ENCODE results near the gene TCOF1.

The TCOF1 gene

GRCh38 chr5:150326707-150327106 lies 30.8 kb upstream of the TCOF1 start:
- no peak for DNase-seq

- DNase-seq = no peak
Measured at GRCh38 chr5:150327139-150327538, 30.4 kb upstream of the TCOF1 start.

DNA sequence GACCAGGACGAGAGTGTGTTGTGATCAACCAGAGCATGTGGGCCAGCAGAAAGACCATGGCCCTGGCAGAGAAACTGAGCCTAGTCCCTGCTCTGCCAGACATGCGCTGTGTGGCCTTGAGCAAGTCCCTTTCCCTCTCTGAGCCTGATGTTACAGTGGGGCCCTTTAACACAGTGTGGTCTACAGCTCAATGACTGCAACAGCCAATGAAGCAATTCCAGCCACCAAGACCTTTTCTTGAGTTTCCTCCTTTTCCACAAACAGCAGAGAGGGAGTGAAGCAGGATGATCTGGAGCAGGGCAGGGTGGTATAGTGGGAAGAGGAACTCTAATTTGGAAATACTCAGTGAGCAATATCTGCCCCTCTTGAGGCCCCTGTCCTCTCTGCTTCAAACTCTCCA lies 29.0 kb upstream of the TCOF1 start:
- DNase-seq = no peak

DNA sequence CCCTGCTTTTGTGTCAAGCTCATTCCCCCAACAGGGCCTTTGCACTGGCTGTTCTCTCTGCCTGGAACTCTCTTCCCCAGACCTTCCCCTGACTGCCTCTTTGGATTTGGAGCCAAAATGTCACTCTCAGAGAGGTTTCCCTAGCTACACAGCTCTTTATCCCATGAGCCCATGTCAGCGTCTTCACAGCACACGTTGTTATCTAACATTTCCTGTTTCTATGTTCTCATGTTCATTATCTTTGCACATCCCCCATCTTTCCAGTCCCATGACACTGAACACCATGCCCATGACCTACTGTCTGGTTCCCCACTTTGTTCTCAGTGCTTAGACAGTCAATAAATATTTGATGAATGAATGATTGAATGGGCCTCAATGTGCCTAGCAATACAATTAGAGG lies 28.5 kb upstream of the TCOF1 start:
- no peak for DNase-seq

DNA sequence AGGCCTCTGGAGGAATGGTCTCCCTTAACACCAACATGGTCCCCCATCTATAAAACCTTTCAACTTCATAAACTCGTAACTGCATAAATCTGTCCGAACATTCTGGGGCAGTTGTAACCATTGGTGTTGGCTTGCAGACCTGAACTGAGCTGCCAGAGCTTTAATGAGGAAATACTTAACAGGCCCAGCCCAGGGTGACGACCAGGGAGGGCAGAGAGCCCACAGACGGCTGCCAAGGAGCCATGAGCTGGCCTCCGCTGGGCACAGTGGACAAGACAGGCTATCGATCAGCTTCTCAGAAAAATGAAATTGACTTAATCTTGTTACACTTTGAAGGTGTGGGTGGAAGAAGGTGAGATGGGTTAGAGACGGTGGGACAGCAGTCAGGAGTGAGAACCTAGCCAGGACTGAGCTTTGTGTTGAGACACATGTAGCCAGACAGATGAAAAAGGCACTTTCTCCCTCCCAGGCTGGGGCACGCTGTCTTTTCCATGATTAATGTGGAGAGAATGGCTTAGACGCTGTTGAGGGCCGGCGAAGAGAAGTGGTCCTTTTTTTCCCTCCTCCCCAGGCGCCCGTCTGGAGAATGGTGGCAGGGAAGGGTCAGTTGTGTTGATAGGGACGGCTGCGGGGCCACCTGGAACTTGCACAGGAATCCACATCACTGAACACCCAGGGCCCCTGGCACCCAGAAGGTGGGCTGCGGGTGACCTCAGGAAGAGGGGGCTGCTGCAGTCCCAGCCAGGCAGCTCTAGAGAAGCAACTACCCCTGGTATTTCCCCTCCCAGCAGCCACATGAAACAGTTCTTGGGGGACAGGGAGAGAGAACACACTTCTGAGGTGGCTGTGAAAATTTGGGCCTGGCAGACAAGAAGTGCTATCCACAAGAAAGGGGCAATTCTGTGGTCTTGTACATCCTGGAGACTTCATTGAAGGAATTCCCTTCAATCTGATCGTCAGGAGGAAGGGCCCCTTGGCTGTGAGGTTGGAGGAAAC lies 27.3 kb upstream of the TCOF1 start:
- DNase-seq = no peak

DNA sequence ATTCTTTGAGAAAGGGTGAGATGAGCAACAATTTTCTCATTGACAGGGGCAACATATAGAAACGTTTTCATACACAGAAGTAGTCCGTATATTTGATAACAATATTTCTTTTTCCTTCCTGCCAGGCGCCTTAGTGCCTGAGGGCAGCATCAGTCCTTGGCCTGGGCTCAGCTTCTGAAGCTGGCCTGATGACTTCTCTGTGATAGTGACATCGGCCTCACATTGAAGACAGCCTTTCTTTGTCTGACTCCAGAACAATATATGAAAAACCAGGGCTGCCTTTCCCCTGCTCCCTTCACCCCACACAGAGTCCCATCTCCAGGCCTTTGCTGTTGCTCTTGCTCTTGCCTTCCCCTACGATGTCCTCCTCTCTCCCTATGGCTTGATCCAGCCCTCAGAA lies 24.1 kb upstream of the TCOF1 start:
- DNase-seq = no peak

DNA sequence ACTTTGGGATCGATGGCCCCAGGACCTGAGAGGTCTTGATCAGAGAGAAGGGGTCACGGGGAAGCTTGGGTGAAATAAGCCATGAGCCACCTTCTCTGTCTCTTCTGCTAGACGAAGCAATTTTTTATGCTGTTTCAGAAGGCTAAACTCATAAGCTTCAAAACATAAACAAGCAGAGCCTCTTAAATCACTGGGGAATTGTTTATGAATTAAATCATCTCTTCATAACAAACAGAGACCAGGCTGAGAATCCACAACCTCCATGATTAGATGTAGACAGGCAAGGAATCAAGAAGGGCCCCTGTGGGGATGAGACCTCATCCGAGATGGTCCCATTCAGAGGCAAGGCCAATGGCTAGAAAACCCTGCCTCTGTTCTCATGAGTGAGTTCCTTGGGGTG lies 21.7 kb upstream of the TCOF1 start:
- no peak for DNase-seq

DNA sequence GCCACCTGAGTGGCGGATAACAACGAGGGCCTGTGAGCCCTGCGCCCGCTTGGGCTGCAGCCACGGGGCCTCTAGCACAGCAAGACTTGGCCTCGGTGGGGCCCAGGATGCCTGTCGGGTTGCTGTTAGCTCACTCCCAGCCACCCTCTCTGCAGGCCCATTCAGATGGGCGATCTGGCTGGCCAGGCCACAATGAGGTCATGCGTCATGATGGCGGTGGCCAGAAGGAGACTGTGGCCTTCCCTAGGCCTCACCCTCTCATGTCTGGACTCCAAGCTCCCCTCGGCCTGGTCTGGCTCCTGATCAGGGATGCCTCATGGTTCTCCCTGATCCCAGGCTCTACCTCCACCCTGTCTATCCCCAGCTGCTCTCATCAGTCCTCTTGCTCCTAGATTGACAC lies 19.0 kb upstream of the TCOF1 start:
- DNase-seq = no peak

- no peak for DNase-seq
Measured at GRCh38 chr5:150339165-150339564, 18.3 kb upstream of the TCOF1 start.

DNA sequence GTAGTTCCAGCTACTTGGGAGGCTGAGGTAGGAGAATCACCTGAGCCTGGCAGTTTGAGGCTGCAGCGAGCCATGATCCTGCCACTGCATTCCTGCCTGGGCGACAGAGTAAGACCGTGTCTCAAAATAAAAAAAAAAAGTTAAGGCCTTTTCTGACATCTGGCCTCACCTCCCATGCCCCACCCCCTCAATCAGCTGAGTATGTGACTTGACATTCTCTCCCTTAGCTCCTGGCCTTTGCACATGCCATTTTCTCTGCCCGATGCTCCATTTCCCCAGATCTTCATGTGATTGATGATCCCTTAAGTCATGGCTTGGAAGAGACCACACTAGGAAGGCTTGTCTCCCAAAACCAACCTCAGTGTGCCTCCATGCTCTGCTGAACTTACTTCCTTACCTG lies 17.7 kb upstream of the TCOF1 start:
- no peak for DNase-seq

DNA sequence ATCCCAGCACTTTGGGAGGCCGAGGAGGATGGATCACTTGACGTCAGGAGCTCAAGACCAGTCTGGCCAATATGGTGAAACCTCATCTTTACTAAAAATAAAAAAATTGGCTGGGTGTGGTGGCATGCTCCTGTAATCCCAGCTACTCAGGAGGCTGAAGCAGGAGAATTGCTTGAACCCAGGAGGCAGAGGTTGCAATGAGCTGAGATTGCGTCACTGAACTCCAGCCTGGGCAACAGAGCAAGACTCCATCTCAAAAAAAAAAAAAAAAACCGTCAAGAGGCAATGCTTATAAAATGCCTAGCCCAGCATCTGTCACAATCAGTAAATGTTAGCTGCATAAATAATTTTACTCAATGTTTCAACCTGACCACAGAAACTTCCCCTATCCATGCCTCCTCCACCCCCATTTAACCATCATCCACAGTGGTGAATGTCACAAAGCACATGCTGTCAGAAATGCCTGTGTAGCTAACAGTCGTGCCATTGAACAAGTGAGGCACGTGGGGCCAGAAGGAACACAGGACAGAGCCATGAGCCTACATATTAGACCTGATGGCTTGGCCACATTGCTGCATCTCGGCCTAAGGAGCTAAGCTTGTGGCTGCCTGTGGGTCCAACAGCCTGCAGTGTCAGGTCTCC lies 16.8 kb upstream of the TCOF1 start:
- no peak for DNase-seq

DNA sequence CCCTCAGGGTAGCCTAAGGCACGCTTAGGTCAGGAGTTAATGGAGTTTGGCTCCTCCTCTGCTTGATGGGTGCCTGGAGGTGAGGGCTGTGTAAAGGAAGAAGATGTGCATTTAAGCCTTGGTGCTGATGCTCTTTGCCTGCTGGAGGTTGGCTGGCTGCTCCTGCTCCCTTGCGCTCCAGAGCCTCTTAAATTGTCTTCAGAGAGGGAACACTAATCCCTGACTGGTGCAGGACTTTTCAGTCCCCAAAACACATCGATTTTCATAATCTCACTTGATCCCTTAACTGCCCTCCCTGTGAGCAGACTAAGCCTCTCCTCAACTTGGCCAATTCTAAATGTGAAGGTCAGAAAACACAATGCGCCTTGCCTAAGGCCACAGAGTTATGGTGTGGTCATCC lies 16.2 kb upstream of the TCOF1 start:
- DNase-seq = no peak

DNA sequence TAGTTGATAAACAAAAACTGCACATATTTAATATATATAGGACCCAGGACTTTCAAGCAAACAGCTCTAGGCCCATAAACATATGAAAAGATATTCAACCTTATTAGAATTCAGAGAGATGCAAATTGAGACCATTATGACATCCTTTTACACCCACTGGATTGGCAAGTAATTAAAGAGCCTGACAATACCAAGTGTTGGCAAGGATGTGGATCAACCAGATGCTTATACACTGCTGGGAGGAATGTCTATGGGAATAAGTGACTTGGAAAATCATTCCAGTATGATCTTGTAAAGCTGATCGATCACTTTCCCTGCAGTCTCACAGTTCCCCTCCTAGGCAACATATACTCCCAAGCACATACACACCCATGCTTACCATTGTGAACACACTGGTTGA lies 15.5 kb upstream of the TCOF1 start:
- DNase-seq = no peak

- DNase-seq = no peak
Measured at GRCh38 chr5:150342583-150342982, 14.9 kb upstream of the TCOF1 start.

DNA sequence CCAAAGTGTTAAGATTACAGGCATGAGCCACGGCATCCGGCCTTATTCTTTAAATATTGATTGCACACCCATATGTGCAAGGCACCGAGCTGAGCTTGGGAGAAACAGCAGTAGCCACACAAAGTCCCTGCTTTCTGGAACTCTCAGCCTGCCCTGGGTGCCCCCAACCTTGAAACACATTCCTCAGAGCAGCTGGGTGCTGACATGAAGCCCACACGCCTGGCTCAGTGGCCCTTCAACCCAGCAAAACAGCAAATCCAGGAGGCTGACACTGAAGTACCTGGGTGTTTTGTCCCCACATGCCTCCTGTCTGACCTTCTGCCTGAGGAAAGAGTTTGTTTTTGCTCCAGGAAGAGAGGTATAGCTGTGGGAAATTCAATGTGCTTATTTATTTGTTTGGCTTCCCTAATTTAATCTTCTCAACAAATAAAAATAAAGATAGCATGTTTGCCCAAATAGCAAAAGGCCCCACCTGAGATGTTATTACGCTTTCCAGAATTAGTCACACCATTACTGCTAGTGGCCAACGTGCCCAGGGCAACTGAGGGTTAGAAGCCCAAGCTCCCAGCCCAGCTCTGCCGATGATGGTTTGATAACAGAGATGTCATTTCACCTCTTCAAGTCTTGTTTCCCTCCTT lies 13.4 kb upstream of the TCOF1 start:
- no peak for DNase-seq

- no peak for DNase-seq
Measured at GRCh38 chr5:150345716-150346115, 11.8 kb upstream of the TCOF1 start.

- DNase-seq = no peak
Measured at GRCh38 chr5:150346592-150346991, 10.9 kb upstream of the TCOF1 start.

- DNase-seq = no peak
Measured at GRCh38 chr5:150347003-150347402, 10.5 kb upstream of the TCOF1 start.

- no peak for DNase-seq
Measured at GRCh38 chr5:150347451-150347850, 10.0 kb upstream of the TCOF1 start.

DNA sequence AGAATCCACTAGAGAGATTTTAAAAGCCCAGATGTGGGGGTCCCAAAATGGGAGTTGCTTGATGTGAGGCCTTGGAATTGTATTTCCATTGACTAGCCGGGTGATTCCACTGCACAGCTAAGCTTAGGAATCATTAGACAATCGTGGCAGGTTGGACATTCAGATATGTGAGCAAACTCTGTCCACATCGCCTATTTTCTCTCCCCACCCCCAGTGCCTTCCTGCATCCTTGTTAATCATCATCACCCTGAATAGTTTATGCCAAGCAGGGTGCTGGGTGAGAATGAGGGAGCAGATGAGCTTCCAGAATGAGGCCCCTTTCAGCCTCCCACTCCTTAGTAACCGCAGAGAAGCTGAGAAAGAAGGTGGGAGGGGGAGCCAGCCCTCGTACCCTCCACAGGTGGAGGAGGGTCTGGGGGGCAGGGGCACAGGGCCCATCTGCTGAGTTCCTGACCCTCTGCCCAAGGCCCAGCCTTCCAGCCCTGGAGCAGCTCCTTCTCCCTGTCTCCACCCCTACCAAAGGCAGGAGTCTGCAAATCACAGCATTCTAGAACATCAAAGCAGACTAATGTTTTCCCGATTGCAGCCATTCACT lies 7.7 kb upstream of the TCOF1 start:
- DNase-seq = no peak

- DNase-seq = no peak
Measured at GRCh38 chr5:150350524-150351344, 6.8 kb upstream of the TCOF1 start.

DNA sequence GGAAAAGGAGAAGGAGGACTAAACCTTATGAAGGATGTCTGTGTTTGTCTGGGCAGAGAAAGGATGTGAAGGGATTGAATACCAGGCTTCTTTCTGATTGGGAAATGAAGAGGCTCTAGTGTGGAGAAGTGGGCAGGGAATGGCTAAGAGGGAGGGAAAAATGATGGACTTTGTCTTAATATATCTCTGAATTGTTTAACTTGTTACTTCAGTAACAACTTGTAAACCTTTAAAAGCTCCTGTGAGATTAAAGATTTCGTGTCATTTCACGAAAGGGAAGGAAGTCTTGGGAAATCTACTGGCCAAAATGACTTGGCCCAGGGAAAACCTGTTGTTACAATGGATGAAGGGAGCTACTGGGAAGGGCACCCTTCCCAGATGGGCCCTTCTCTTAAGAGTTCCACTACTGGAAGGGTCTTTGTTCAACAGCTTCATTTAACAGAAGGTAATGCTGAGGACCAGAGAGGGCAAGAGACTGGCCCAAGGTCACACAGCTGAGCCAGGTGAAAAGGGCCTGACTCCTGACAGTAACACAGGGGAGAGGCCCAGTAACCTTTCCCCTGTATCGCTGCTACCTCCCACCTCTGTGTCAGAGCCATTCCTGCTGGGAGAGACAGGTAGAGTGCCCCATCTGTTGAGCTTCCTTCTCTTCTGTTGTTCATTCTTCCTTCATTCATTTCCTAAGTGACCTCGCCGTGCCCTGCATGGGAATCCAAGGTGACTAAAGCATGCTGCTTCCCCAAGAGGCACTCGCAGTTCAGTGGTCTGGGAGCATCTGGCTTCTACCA lies 5.1 kb upstream of the TCOF1 start:
- DNase-seq = no peak

All from KG1 (cell line).